ENCODE measurements around the gene ZNF669.
"Not testable (repeated sequence)": the region's sequence is repeated elsewhere in the genome, so short reads cannot be mapped to it uniquely, and the experiment has no call there.

ZNF669 gene

DNA sequence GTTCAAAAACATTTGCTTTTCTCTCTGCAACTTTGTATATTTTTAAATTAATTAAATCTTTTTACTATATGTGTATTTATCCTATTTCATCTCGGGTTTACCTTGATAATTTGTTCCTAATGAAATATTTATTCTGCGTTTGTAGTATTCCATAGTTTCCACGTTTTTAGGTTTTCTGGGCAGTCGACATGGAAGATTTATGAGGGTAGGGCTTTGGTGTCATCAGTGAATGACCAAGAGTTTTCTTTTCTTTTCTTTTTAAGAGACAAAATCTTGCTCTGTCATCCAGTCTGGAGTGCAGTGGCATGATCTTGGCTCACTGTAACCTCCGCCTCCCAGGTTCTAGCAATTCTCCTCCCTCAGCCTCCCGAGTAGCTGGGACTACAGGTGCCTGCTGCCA lies 17.2 kb upstream of the ZNF669 start:
- Histone ChIP-seq H3K9me3 (replicated peaks; ENCODE audit: insufficient read depth, low read length) (no peaks in the 10 kb centered on the region), H3K27ac (ENCODE audit: low read length) (no peak overlapping the region), H4K20me1 (ENCODE audit: insufficient read depth, low read length) (no peaks in the 10 kb centered on the region), H3K9ac (ENCODE audit: low read length) (no peak overlapping the region), H3K27me3 (replicated peaks; ENCODE audit: insufficient read depth, low read length) (no peaks in the 10 kb centered on the region), H3K79me2 (ENCODE audit: low read length) (no peaks in the 10 kb centered on the region), H3K36me3 (replicated peaks; ENCODE audit: insufficient read depth, low read length) (no peaks in the 10 kb centered on the region), H3K4me2 (ENCODE audit: low read depth, low read length) (no peak overlapping the region), H3K9me2 (replicated peaks; ENCODE audit: insufficient read depth, low read length) (no peaks in the 10 kb centered on the region), H3K4me3 (ENCODE audit: low read length) (no peak overlapping the region), H3K4me1 (ENCODE audit: low read length) (no peaks in the 10 kb centered on the region), H2AFZ (ENCODE audit: low read length) (no peak overlapping the region), H3F3A (ENCODE audit: insufficient read depth, low read length) (no peaks in the 10 kb centered on the region)
- TF ChIP-seq EZH2 (optimal IDR thresholded peaks at IDR 0.05; ENCODE audit: low read depth, low read length) (no peak), EZH2phosphoT487 (IDR thresholded peaks at IDR 0.05; ENCODE audit: low read length) (no peak)
- TF ChIP-seq, protein P1, sequence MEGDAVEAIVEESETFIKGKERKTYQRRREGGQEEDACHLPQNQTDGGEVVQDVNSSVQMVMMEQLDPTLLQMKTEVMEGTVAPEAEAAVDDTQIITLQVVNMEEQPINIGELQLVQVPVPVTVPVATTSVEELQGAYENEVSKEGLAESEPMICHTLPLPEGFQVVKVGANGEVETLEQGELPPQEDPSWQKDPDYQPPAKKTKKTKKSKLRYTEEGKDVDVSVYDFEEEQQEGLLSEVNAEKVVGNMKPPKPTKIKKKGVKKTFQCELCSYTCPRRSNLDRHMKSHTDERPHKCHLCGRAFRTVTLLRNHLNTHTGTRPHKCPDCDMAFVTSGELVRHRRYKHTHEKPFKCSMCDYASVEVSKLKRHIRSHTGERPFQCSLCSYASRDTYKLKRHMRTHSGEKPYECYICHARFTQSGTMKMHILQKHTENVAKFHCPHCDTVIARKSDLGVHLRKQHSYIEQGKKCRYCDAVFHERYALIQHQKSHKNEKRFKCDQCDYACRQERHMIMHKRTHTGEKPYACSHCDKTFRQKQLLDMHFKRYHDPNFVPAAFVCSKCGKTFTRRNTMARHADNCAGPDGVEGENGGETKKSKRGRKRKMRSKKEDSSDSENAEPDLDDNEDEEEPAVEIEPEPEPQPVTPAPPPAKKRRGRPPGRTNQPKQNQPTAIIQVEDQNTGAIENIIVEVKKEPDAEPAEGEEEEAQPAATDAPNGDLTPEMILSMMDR (IDR thresholded peaks at IDR 0.05; ENCODE audit: low read length): no peak
- no peak for DNase-seq

DNA sequence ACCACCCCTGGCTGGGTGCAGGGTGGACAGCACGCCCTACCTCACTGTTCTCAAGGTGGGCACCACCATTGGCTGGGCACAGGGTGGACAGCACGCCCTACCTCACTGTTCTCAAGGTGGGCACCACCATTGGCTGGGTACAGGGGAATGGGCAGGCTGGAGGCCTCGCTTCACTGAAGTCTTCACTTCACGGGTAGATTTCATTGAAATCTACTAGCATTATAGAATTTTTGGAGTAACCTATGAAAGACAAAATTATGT lies 16.2 kb upstream of the ZNF669 start:
- H3F3A ChIP-seq (ENCODE audit: insufficient read depth, low read length); H3K9ac ChIP-seq (ENCODE audit: low read length); H3K27ac ChIP-seq (ENCODE audit: low read length); DNase-seq; H3K79me2 ChIP-seq (ENCODE audit: low read length); H3K27me3 ChIP-seq (replicated peaks; ENCODE audit: insufficient read depth, low read length); H4K20me1 ChIP-seq (ENCODE audit: insufficient read depth, low read length); H3K36me3 ChIP-seq (replicated peaks; ENCODE audit: insufficient read depth, low read length); H3K9me3 ChIP-seq (replicated peaks; ENCODE audit: insufficient read depth, low read length); H2AFZ ChIP-seq (ENCODE audit: low read length); H3K9me2 ChIP-seq (replicated peaks; ENCODE audit: insufficient read depth, low read length); H3K4me2 ChIP-seq (ENCODE audit: low read depth, low read length); H3K4me1 ChIP-seq (ENCODE audit: low read length); H3K4me3 ChIP-seq (ENCODE audit: low read length): not testable (repeated sequence)

DNA sequence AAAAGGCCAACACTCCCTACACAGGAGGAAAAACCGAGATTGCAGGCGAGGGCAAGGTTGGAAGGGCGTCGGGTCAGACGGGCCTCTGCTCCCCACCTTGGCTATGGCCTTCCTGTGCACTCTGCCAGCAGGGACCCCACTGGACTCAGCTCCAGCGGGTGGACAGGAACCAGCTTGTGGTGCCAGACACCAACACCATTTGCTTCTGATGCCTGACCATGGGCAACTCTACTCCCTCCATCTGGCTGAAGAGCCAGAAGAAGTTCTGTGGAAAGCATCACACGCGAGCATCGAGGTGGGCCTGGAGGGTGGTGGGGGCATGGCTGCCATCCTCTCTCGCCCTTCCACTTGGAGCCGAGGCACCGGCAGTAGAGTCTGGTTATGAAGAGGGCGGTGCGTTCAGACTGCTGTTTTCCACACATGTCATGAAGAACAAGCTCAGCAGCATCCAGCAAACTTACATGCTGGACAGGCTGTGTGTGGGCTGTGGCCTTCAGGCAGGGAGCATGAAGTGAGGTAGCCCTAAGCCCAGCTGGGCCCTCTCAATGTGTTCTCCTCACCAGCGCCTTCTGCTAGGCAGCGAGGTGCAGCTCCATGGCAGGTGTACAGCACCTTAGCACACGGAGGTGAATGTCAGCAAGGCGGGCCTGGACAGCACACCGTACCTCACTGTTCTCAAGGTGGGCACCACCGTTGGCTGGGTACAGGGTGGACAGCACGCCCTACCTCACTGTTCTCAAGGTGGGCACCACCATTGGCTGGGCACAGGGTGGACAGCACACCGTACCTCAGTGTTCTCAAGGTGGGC lies 15.6 kb upstream of the ZNF669 start:
- Histone ChIP-seq H3K4me2 (ENCODE audit: low read depth, low read length) (no peak overlapping the region), H3F3A (ENCODE audit: insufficient read depth, low read length) (no peaks in the 10 kb centered on the region), H3K79me2 (ENCODE audit: low read length) (no peaks in the 10 kb centered on the region), H3K27me3 (replicated peaks; ENCODE audit: insufficient read depth, low read length) (no peaks in the 10 kb centered on the region), H3K9me2 (replicated peaks; ENCODE audit: insufficient read depth, low read length) (no peaks in the 10 kb centered on the region), H2AFZ (ENCODE audit: low read length) (no peak overlapping the region), H3K36me3 (replicated peaks; ENCODE audit: insufficient read depth, low read length) (no peaks in the 10 kb centered on the region), H3K27ac (ENCODE audit: low read length) (no peak overlapping the region), H3K4me1 (ENCODE audit: low read length) (no peaks in the 10 kb centered on the region), H4K20me1 (ENCODE audit: insufficient read depth, low read length) (no peaks in the 10 kb centered on the region), H3K4me3 (ENCODE audit: low read length) (no peak overlapping the region), H3K9me3 (replicated peaks; ENCODE audit: insufficient read depth, low read length) (no peaks in the 10 kb centered on the region), H3K9ac (ENCODE audit: low read length) (no peak overlapping the region)
- no peak for TF ChIP-seq EZH2 (optimal IDR thresholded peaks at IDR 0.05; ENCODE audit: low read depth, low read length)
- TF ChIP-seq EZH2phosphoT487 (IDR thresholded peaks at IDR 0.05; ENCODE audit: low read length): no peak
- TF ChIP-seq, protein P1 (IDR thresholded peaks at IDR 0.05; ENCODE audit: low read length): no peak
- DNase-seq: no peak

DNA sequence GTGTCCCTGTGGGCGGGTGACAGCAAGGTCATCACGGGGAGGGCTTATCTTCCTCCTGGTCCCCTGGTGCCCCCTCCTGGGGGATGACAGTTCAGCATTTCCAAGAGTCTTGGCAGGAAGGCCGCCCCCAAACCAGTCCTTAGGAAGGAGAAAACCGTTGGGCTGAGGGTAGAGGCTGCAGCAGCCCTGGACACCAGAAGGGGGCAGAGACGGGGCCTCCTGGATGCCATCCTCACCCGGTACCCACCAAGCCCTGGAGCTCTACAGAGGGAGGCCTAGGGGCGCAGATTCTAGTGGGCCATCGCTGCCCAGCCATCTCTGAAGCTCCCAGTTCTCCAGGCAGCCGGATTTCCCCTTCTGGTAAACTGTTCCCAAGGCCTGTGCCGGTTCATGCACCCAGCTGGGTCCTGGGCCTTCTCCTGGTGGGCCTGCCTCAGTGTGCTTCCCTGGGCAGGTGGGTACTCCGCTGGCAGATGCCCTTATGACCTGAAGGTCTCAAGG lies 14.8 kb upstream of the ZNF669 start:
- Histone ChIP-seq H3K4me2 (ENCODE audit: low read depth, low read length) (no peak overlapping the region), H3K27ac (ENCODE audit: low read length) (no peak overlapping the region), H3K79me2 (ENCODE audit: low read length) (no peaks in the 10 kb centered on the region), H3K4me3 (ENCODE audit: low read length) (no peak overlapping the region), H2AFZ (ENCODE audit: low read length) (no peak overlapping the region), H3K9ac (ENCODE audit: low read length) (no peak overlapping the region), H3K36me3 (replicated peaks; ENCODE audit: insufficient read depth, low read length) (no peaks in the 10 kb centered on the region), H3F3A (ENCODE audit: insufficient read depth, low read length) (no peaks in the 10 kb centered on the region), H3K9me3 (replicated peaks; ENCODE audit: insufficient read depth, low read length) (no peaks in the 10 kb centered on the region), H3K27me3 (replicated peaks; ENCODE audit: insufficient read depth, low read length) (no peaks in the 10 kb centered on the region), H3K9me2 (replicated peaks; ENCODE audit: insufficient read depth, low read length) (no peaks in the 10 kb centered on the region), H4K20me1 (ENCODE audit: insufficient read depth, low read length) (no peaks in the 10 kb centered on the region), H3K4me1 (ENCODE audit: low read length) (no peaks in the 10 kb centered on the region)
- TF ChIP-seq EZH2phosphoT487 (IDR thresholded peaks at IDR 0.05; ENCODE audit: low read length) (no peak), EZH2 (optimal IDR thresholded peaks at IDR 0.05; ENCODE audit: low read depth, low read length) (no peak)
- TF ChIP-seq, protein P1 (IDR thresholded peaks at IDR 0.05; ENCODE audit: low read length): peak; percentile 27
- peak; percentile 9 for DNase-seq
